DMS 273 treated with DMSO at 0.1 percent for 48 hours (cell line): ENCODE data around the gene SARM1.

Experiments used
- DNase-seq: peaks from one replicate; lab custom pipeline; 2025; lab: John Stamatoyannopoulos, UW

The SARM1 gene

DNA sequence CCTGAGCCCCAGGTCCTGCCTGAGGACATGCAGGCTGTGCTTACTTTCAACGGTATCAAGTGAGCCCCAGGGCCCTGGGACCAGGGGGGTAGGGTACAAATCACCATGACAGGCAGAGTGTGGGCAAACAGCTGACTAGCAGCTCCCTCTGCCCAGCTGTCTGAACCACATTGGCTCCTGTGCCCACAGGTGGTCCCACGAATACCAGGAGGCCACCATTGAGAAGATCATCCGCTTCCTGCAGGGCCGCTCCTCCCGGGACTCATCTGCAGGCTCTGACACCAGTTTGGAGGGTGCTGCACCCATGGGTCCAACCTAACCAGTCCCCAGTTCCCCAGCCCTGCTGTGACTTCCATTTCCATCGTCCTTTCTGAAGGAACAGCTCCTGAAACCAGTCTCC is 24.5 kb downstream of the SARM1 start:
- no peak for DNase-seq

GRCh38 chr17:28396635-28397239 is 25.2 kb downstream of the SARM1 start:
- DNase-seq = no peak

DNA sequence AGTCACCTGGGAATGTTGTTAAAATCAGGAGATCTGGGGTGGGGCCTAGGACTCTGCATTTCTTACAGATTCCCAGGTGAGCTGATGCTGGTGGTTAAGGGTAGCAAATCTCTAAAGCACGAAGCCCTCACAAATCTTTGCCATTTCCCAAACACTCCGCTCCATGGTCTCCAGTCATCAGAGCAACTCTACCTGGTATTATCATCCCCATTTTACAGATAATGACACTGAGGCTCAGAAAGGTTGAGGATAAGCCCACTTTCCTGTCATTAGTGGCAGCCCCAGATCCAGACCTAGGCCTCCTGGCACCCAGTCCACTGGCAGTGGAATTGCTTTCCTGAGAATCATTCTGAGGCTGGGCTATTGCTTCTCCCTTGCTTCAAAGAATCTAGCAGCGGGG is 25.8 kb downstream of the SARM1 start:
- no peak for DNase-seq

DNA sequence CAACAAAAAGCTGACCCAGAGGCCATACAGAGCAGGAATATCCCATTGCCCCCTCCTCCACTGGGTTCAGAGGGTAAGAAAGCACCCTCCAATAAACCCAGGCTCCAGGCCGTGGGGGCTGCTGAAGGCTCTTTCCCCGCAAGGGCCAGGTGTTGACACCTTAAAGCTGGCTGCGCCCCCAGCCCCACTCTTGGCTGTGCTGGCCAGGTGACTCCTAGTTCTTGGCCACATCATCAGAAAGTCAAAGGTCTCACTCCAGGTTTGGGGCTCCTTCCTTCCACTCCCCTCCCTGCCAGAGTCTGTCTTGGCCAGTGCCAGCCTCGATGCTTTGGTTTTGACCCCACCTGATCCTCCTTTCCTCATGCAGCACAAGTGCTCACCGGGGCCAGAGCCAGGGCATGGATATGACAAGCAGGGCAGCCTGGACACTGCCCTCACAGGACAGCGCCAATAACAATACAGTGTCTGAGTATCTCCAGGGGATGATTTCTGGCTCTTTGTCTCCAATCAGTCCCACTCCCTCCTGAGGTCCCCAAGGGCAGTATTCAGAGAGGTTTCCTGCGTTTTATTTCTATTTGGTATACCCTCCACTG is 26.3 kb downstream of the SARM1 start:
- DNase-seq = no peak

GRCh38 chr17:28398280-28398981 is 26.9 kb downstream of the SARM1 start:
- DNase-seq = no peak

- no peak for DNase-seq
Observed at GRCh38 chr17:28399808-28400207, 28.3 kb downstream of the SARM1 start.

DNA sequence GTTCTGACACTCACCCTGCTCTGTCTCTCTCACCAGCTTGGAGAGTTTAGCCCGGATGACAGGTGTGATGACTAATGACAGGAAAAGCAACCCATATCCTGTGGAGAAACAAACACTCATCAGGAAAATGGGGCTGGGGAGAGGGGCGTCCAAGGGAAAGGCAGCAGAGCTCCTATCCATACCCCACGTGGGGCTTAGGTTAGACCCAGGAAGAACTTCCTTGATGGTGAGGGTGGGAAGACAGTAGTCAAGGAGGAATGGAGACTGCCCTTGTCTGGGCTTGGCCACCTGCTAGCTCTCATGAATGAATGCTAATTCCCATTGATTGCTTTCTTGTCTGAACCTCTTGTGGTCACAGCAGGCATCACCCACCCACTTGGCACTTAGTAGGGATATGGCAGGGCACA is 30.7 kb downstream of the SARM1 start:
- no peak for DNase-seq

DNA sequence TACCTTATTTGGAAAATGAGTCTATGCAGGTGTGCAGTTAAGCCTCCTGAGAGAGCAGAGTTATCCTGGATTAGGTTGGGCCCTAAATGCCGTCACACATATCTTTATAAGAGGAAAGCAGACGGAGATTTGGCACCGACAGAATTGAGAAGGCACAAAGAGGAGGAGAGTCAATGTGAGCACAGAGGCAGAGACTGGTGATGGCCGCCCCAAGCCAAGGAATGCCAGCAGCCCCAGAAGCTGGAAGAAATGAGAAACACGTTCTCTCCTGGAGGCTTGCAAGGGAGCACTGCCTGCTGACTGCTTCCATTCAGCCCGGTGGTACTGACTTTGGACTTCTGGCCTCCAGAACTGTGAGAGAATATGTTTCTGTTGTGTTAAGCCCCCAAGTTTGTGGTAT is 31.4 kb downstream of the SARM1 start:
- DNase-seq = no peak

GRCh38 chr17:28404007-28404406 is 32.5 kb downstream of the SARM1 start:
- no peak for DNase-seq

GRCh38 chr17:28404461-28404811 is 32.9 kb downstream of the SARM1 start:
- no peak for DNase-seq

DNA sequence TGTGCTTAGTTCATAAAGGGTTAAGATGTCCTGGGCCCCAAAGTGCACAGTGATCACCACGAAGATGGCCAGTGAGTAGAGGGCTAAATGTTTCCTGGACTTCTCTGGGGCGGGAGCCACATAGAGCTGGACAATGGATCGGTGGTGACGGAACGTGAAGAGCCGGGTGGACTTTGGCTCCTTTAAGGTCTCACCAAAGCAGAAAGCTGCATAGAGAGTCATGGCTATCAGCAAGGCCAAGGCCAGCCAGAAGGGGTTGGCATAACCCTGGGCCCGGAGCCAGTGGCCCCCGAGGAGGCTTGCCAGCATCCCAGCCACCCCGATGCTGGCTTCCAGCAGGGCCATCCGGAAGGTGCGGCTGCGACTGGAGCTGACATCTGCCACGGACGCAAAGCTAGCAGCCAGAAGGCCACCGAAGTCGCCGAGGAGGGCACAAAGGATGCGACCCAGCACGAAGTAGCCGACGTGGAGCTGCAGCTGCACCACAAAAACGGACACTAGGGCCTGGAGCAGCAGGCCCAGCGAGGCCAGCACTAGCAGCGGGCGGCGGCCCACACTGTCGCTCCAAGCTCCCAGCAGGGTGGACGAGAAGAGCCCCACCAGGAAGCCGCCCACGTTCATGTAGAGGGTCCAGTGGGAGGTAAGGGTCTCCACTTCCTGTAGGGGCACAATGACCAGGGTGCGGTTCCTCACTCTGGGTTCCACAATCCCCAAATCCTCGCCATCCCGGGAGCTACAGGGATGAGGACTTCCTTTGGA is 33.5 kb downstream of the SARM1 start:
- DNase-seq = no peak

DNA sequence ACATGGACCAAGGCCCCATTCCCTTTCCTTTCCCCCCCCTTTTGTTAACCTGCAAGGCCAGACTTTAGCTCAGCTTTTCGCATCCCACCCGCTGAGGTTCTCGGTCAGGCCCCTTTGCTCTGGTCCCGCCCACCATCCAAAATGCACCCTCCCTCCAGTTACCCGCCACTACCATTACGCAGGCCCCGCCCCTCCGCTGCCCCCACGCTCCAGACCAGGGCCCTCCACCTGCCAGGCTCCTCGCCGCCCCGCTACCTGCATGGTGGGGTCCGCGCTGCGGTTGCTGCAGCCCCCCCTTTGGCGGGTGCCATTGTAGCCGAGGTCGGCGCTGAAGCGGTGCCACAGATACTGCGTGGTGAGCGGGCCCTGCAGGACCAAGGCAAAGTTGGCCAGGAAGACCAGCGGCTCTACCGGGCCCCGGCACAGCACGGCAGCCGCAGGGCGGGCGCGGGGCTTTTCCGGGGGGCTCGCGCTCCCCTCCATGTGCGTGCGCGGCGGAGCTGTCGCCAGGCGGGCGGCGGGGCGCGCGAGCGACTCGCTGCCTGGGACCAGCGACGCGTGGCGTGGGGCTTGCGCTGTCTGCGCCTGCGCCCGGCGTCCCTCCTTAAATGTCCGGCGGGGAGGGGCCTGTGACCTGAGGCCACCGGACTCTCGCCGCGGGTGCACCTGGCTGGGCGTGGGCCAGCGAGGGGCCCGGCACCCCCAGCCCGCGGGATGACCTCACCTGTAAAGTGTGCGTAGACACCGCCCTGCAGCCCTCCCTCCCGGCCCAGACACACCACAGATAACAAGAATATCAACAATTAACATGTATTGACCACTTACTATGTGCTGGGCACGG is 34.4 kb downstream of the SARM1 start, which contains the start of gene SLC46A1:
TSS of gene SLC46A1 (minus strand) at position 581 of the 841 bp plus-strand sequence. CDS start at position 483, 98 bp downstream.
- peak; percentile 41 for DNase-seq

GRCh38 chr17:28406473-28406814 is 35.0 kb downstream of the SARM1 start:
- no peak for DNase-seq

DNA sequence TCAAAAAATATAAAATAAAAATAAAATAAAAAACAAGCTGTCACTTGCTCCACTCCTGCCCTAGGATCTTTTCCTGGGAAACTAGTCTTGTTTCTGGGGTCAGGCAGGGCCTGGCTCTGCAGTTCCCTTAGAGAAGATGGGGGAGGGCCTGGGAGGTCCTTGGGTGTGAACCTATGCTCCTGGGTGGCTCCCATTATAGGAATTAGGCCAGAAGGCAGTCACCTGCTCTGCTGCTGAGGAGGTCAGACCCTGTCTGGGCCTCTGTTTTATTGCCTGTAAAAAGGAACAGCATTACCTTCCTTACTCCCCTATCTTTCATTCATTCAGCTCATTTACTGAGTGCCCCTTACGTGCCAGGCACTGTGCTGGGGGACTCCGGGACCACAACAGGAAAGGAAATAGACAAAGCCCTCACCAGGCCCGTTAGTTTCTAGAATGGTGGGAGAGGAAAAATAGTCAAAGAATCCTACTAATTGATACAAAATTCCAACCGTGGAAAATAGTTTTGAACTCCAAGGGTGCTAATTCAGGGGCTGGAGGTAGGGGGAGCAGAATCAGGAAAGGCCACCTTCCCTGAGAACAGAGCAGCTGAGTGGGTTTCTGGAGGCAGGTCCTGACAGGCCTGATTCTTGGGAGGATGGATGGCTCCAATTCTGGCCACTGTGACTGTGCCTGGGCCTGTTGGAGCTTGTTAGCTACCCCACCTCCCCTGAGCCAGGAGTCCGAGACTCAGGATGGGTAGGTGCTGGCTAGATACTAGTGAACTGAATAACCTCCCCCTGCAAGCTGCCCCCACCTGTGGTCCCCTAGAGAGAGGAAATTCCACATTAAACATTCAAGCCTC is 35.9 kb downstream of the SARM1 start:
- peak; percentile 80 for DNase-seq

DNA sequence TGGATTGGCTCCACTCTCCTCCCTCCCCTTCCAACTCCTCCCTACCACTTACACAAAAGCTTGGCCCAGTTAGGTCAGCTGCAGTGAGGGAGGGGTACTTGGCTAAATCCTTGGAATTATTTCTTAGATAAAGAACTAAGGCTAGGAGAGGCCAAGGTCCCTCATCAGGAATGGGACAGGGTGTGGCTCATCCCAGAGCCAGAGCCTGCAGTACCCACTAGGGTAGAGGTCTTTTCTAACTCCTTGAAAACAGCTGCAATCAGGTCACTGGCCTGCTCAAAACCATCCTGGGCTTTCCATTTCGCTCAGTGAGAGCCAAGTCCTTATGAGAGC is 36.4 kb downstream of the SARM1 start:
- no peak for DNase-seq

GRCh38 chr17:28412099-28412498 is 40.6 kb downstream of the SARM1 start:
- no peak for DNase-seq

DNA sequence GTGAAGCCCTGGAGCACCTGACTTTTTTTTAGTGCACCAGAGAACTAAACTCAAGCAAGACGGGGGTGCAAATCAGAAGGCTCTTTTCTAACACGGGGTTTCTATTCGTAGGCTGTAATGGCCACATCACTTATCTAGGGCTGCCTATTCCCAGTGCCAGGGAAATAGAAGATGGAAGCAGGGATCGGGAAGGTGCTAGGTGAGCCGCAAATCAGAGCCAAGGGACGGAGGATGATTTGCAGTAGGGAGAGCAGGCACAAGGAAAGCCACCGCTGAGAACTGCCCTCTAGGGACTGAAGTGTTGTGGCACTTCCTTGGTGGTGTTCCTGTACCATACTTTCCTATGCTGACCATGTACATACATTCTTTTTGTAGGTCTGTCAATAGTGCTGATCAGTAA is 42.3 kb downstream of the SARM1 start:
- DNase-seq = no peak

DNA sequence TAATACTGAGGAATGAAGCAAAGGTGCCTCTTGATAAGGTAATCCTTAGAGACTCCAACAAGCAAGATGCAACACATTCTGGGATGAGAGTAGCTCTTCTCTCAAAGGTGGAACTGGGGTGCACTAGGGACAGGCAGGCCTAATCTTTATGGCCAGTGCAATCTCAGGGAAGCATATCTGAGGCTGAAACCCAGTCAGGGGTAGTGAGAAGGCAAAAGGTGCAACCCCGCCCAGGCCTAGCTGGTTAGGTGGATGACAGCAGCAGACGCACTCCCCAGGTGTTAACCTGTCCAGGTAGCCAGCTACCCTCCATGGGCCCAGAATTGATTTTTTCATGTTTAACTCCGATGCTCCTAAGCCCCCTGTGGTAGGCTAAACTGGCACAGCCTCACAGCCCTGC is 44.4 kb downstream of the SARM1 start:
- no peak for DNase-seq

DNA sequence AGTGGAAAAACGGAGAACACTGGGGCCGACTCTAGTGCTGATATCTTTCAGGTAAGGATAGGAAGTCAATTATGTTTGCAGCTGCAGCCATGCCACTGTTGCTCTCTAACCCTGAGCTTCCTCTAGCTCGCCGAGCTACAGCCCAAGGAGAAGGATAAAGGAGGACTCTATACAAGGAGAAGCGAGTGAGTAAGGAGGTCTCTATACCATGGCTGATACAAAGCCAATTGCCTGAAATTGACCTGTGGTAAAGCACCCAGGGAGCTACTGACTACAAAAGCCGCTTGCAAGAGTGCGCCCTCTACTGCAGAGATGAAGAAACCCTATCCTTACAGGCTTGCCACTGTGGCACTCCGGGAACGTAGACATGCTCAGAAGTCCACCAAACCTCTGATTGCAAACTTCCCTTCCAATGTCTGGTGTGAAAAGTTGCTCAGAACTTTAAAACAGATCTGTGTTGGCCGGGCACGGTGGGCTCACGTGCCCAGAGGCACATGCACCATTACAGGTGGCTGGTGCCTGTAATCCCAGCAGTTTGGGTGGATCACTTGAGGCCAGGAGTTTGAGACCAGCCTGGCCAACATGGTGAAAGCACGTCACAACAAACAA is 45.3 kb downstream of the SARM1 start:
- peak; percentile 71 for DNase-seq

DNA sequence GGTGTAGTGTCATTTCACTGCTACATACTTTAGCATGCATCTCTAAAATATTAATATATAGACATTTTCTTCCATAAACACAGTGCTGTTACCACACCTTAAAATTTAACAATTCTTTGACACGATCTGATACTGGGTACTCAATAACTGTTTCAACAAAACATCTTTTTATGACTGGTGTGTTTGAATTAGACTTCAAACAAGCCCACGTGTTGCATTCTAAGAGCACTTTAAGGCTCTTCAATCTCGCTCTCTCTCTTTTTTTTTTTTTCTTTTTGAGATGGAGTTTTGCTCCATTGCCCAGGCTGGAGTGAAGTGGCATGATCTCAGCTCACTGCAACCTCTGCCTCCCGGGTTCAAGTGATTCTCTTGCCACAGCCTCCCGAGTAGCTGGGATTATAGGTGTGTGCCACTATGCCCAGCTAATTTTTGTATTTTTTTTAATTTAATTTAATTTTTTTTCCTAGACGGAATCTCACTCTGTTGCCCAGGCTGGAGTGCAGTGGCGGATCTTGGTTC is 50.4 kb downstream of the SARM1 start:
- DNase-seq = no peak

GRCh38 chr17:28425206-28425605 is 53.7 kb downstream of the SARM1 start:
- DNase-seq = no peak
